Measurements from ENCODE around the gene SCP2.
"Not testable (repeated sequence)": the region's sequence is repeated elsewhere in the genome, so short reads cannot be mapped to it uniquely, and the experiment has no call there.

SCP2 gene

DNA sequence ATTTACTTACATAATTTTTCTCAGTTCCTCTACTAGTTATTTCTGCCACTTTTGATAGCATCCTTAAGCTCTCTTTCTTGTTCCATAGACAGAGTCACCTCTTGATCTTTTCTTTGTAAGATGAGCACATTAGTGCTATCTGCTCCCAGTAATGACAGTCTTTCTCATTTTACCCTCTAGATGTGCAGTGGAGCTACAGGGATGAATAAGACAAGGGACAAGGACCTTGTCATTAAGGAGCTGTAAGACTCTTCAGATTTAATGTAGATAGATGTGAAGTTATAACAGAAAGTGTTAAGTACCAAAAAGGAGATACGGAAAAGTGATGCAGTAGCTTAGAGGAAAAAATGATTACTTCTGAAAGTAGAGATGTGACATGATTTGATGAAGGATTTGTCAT, 20.4 kb downstream of the SCP2 start (continued):
- no peak for TF ChIP-seq ZNF549 (tag by site-specific recombination; IDR thresholded peaks at IDR 0.05)
- TF ChIP-seq ZNF175 (tag by site-specific recombination; IDR thresholded peaks at IDR 0.05): no peak
- TF ChIP-seq, protein P1, sequence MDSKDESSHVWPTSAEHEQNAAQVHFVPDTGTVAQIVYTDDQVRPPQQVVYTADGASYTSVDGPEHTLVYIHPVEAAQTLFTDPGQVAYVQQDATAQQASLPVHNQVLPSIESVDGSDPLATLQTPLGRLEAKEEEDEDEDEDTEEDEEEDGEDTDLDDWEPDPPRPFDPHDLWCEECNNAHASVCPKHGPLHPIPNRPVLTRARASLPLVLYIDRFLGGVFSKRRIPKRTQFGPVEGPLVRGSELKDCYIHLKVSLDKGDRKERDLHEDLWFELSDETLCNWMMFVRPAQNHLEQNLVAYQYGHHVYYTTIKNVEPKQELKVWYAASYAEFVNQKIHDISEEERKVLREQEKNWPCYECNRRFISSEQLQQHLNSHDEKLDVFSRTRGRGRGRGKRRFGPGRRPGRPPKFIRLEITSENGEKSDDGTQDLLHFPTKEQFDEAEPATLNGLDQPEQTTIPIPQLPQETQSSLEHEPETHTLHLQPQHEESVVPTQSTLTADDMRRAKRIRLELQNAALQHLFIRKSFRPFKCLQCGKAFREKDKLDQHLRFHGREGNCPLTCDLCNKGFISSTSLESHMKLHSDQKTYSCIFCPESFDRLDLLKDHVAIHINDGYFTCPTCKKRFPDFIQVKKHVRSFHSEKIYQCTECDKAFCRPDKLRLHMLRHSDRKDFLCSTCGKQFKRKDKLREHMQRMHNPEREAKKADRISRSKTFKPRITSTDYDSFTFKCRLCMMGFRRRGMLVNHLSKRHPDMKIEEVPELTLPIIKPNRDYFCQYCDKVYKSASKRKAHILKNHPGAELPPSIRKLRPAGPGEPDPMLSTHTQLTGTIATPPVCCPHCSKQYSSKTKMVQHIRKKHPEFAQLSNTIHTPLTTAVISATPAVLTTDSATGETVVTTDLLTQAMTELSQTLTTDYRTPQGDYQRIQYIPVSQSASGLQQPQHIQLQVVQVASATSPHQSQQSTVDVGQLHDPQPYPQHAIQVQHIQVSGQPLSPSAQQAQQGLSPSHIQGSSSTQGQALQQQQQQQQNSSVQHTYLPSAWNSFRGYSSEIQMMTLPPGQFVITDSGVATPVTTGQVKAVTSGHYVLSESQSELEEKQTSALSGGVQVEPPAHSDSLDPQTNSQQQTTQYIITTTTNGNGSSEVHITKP (tag by site-specific recombination; IDR thresholded peaks at IDR 0.05): no peak
- no peak for TF ChIP-seq SALL2 (tag by site-specific recombination; IDR thresholded peaks at IDR 0.05; ENCODE audit: borderline replicate concordance)

DNA sequence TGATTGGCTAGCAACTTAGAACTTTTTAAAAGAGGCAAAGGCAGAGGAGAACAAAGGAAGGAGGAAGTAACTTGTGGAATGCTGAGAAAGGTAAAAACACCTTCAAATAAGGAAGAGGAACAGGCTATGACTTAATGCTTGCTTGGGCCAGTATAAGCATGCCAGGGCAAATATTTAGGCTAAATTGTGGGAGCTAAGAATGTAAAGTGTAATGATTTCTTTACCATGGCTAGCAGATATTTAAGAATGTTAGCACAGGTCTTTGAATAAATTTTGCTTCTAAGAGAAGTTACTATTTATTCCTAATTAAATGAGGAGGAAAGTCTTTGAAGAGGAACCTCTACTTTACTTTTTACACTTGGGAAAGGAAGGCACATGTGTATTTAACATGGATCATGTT, 22.5 kb downstream of the SCP2 start:
- POLR2A ChIA-PET; H3K9me3 ChIP-seq (ENCODE audit: control insufficient read depth, insufficient read depth, low read depth, low read length); H3K4me1 ChIP-seq (ENCODE audit: control insufficient read depth, insufficient read depth, low read length); H3K36me3 ChIP-seq (ENCODE audit: control insufficient read depth in 2 of 2, insufficient read depth in 1 of 2, low read length in 2 of 2); CTCF ChIA-PET; H3K27ac ChIP-seq (ENCODE audit: extremely low read depth, low read depth, low read length); H3K4me3 ChIP-seq (ENCODE audit: low read depth, low read length): not testable (repeated sequence)

DNA sequence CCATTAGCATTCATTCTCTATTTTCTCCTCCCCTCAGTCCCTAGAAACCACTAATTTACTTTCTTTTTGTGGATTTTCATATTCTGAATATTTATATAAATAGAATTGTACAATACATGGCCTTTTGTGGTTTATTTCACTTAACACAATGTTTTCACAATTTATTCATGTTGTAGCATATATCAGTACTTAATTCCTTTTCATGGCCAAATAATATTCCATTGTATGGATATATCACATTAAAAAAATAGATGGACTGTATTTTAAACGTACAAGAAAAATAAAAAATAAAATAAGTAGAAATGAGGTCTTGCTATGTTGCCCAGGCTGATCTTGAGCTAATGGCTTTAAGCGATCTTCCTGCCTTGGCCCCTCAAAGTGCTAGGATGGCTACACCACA, 25.0 kb downstream of the SCP2 start:
- ChIA-PET CTCF (no interaction called here), POLR2A (interaction anchor here (0.6 kb wide), 2 partner anchors 102 to 186 kb away, joined by 3 to 4 read pairs; no protein-coding TSS in a partner anchor)

DNA sequence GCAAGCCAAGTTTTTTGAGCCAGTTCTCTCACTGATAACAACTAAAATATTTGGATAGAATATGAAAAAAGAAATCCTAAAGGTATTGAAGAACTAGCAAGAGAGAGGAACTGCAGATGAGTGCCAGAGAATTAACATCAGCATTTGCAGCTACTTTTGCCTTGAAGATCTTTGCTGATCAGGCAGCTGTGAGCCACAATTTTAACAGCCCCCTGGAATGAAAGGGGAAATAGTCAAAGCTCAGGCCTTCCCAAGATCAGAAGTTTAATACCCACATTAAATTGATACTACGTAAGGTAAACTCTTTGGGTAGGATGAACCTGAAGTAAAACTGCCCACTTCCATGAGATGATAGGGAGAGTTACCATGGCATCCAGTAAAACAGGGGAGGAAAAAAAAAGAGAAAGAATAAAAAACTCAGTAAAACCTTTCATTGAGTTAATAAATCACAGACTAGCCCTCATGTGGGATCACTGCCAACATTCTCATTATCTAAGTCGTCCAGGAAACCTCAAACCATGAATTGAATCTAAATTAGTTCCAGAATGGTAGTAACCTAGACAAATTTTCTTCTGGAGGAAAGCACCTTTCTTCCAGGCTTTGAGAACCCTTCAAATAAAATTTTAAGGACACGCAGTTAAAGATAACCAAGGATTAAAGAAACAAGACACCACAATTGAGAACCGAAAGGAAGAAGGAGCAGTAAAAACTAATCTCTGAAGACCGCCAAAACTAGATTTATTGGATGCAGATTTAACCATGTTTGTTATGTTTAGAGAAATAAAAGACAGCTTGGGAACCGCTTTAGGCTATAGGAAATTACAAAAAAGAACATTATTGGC, 28.3 kb downstream of the SCP2 start:
- no peaks in the 10 kb centered on the region for H3K9me3 ChIP-seq (ENCODE audit: control insufficient read depth, insufficient read depth, low read depth, low read length)
- POLR2A ChIA-PET: interaction anchor here (0.6 to 1.5 kb wide), 4 partner anchors 34 to 1381 kb away, joined by 3 to 5 read pairs (median 4); partner anchors contain the start of gene ECHDC2
- H3K4me1 ChIP-seq (ENCODE audit: control insufficient read depth, insufficient read depth, low read length): peaks cover 3% of the 10 kb centered on the region; the same call in 1 of the 2 replicates
- peak overlapping the region; percentile 40; the same call in 1 of the 2 replicates for H3K27ac ChIP-seq (ENCODE audit: extremely low read depth, low read depth, low read length)
- H3K36me3 ChIP-seq (ENCODE audit: control insufficient read depth in 2 of 2, insufficient read depth in 1 of 2, low read length in 2 of 2): peaks cover 0 to 3% of the 10 kb centered on the region in 2 experiments; a peak in 2 of 3 replicates
- CTCF ChIA-PET: interaction anchor here (0.7 kb wide), 2 partner anchors 34 to 36 kb away, joined by 3 read pairs; partner anchors contain the start of gene ECHDC2
- H3K4me3 ChIP-seq (ENCODE audit: low read depth, low read length): no peak overlapping the region
- peak; percentile 35; the same call in 1 of the 2 replicates for TF ChIP-seq ZNF146 (tag by site-specific recombination; IDR thresholded peaks at IDR 0.05)
- peak; percentile 78 for TF ChIP-seq ZNF423 (tag by site-specific recombination; IDR thresholded peaks at IDR 0.05)
- TF ChIP-seq WT1 (tag by site-specific recombination; IDR thresholded peaks at IDR 0.05): peak; percentile 92
- TF ChIP-seq ZNF792 (tag by site-specific recombination; IDR thresholded peaks at IDR 0.05): no peak
- TF ChIP-seq, protein P2, sequence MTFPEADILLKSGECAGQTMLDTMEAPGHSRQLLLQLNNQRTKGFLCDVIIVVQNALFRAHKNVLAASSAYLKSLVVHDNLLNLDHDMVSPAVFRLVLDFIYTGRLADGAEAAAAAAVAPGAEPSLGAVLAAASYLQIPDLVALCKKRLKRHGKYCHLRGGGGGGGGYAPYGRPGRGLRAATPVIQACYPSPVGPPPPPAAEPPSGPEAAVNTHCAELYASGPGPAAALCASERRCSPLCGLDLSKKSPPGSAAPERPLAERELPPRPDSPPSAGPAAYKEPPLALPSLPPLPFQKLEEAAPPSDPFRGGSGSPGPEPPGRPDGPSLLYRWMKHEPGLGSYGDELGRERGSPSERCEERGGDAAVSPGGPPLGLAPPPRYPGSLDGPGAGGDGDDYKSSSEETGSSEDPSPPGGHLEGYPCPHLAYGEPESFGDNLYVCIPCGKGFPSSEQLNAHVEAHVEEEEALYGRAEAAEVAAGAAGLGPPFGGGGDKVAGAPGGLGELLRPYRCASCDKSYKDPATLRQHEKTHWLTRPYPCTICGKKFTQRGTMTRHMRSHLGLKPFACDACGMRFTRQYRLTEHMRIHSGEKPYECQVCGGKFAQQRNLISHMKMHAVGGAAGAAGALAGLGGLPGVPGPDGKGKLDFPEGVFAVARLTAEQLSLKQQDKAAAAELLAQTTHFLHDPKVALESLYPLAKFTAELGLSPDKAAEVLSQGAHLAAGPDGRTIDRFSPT (tag by site-specific recombination; IDR thresholded peaks at IDR 0.05): peak; percentile 90
- peak; percentile 49; the same call in 1 of the 2 replicates for TF ChIP-seq ZNF239 (tag by site-specific recombination; IDR thresholded peaks at IDR 0.05)

More for the DNA sequence above, 25.0 kb downstream of the SCP2 start:
- TF ChIP-seq ZNF10 (tag by site-specific recombination; IDR thresholded peaks at IDR 0.05): 0 out of 2 replicates have a peak, but pooled peaks have one; percentile 53
- TF ChIP-seq ZNF155 (tag by site-specific recombination; IDR thresholded peaks at IDR 0.05): no peak
- TF ChIP-seq, protein P3, sequence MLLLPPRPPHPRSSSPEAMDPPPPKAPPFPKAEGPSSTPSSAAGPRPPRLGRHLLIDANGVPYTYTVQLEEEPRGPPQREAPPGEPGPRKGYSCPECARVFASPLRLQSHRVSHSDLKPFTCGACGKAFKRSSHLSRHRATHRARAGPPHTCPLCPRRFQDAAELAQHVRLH (tag by site-specific recombination; IDR thresholded peaks at IDR 0.05): peak; percentile 14; the same call in 1 of the 2 replicates
- no peak for TF ChIP-seq ZNF19 (tag by site-specific recombination; IDR thresholded peaks at IDR 0.05; ENCODE audit: low read depth)
- 0 out of 2 replicates have a peak, but pooled peaks have one; percentile 20 for TF ChIP-seq ZNF664 (tag by site-specific recombination; IDR thresholded peaks at IDR 0.05)
- peak; percentile 81 for TF ChIP-seq ZNF146 (tag by site-specific recombination; IDR thresholded peaks at IDR 0.05)
- TF ChIP-seq, protein P4, sequence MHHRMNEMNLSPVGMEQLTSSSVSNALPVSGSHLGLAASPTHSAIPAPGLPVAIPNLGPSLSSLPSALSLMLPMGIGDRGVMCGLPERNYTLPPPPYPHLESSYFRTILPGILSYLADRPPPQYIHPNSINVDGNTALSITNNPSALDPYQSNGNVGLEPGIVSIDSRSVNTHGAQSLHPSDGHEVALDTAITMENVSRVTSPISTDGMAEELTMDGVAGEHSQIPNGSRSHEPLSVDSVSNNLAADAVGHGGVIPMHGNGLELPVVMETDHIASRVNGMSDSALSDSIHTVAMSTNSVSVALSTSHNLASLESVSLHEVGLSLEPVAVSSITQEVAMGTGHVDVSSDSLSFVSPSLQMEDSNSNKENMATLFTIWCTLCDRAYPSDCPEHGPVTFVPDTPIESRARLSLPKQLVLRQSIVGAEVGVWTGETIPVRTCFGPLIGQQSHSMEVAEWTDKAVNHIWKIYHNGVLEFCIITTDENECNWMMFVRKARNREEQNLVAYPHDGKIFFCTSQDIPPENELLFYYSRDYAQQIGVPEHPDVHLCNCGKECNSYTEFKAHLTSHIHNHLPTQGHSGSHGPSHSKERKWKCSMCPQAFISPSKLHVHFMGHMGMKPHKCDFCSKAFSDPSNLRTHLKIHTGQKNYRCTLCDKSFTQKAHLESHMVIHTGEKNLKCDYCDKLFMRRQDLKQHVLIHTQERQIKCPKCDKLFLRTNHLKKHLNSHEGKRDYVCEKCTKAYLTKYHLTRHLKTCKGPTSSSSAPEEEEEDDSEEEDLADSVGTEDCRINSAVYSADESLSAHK (tag by site-specific recombination; IDR thresholded peaks at IDR 0.05): peak; percentile 49; the same call in 1 of the 2 replicates
- Histone ChIP-seq H3K36me3 (ENCODE audit: control insufficient read depth in 2 of 2, insufficient read depth in 1 of 2, low read length in 2 of 2) (peaks cover 0 to 5% of the 10 kb centered on the region in 2 experiments; a peak in 2 of 3 replicates), H3K4me3 (ENCODE audit: low read depth, low read length) (no peak overlapping the region), H3K9me3 (ENCODE audit: control insufficient read depth, insufficient read depth, low read depth, low read length) (no peaks in the 10 kb centered on the region), H3K27ac (ENCODE audit: extremely low read depth, low read depth, low read length) (no peak overlapping the region), H3K4me1 (ENCODE audit: control insufficient read depth, insufficient read depth, low read length) (peaks cover 3% of the 10 kb centered on the region; the same call in 1 of the 2 replicates)
